Epithelial cell of proximal tubule (primary cell): ENCODE data around the gene SMAD7. TPM values are rescaled to one million over a fixed set of nuclear protein-coding genes. Genes with fewer than 3 reads are reported as not detected.

Experiments
- DNase-seq: peaks from one replicate; pipeline ENCODE4 v3.0.0-alpha.2; 2011; ENCODE audit warnings: low read depth
- H3K4me3 ChIP-seq: 2 replicates; pipeline ENCODE4 v1.5.1; 2011; ENCODE audit warnings: low read depth, mild to moderate bottlenecking, low read length
- total RNA-seq: library from RNA; depleted of rRNA; stranded (reverse); fragments of >200 nt; gene quantifications from 2 replicates; pipeline ENCODE4 v1.2.3, GENCODE V29; 2015
- TF ChIP-seq, protein P1 (sequence below): conservative IDR thresholded peaks from 2 replicates; pipeline ENCODE4 v1.5.1; 2012; ENCODE audit warnings: low read depth, mild to moderate bottlenecking, low read length

Gene SMAD7
- total RNA-seq, 1 donor from 2014 or later, result 30.4 TPM

DNA sequence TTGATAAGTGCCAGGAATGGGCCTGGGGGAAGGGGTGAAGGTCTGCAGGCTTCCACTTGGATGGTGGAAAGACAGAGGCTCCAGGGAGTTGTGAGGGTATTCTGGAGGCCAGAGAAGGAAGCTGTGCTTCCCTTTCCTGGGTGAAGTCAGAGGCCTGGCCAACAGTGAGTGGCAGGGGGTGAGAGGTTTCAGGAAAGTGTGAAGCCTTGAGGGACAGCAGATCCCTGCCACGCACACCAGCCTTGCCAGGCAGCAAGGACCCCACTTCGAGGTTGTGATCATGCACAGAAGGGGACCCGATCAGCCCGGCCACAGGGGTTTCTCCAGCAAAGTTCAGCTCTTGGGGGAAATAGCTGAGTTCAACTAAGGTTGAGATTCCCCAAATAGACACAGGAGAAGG lies 66.5 kb downstream of the SMAD7 start:
- no peak overlapping the region for H3K4me3 ChIP-seq
- DNase-seq, result no peak
- TF ChIP-seq, protein P1, sequence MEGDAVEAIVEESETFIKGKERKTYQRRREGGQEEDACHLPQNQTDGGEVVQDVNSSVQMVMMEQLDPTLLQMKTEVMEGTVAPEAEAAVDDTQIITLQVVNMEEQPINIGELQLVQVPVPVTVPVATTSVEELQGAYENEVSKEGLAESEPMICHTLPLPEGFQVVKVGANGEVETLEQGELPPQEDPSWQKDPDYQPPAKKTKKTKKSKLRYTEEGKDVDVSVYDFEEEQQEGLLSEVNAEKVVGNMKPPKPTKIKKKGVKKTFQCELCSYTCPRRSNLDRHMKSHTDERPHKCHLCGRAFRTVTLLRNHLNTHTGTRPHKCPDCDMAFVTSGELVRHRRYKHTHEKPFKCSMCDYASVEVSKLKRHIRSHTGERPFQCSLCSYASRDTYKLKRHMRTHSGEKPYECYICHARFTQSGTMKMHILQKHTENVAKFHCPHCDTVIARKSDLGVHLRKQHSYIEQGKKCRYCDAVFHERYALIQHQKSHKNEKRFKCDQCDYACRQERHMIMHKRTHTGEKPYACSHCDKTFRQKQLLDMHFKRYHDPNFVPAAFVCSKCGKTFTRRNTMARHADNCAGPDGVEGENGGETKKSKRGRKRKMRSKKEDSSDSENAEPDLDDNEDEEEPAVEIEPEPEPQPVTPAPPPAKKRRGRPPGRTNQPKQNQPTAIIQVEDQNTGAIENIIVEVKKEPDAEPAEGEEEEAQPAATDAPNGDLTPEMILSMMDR, result no peak

DNA sequence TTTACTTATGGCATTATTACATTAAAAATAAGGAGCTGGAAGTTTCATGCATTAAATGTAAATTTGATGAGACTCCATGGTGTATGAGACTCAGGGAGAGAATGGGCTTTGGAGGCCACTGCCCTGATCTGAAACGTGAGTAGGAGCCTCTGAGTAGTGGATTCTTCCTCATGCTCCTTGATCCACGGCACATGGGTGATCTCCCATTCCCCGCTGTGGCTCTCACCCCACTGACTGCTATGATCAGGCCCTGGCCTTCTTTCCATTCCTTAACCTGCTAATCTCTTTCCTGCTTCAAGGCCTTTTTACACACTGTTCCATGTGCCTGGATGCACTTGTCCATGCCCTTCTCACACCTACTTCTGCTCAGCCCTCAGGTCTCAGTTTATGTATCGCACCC lies 68.4 kb downstream of the SMAD7 start:
- no peak for DNase-seq
- TF ChIP-seq, protein P1, result no peak
- no peak overlapping the region for H3K4me3 ChIP-seq

DNA sequence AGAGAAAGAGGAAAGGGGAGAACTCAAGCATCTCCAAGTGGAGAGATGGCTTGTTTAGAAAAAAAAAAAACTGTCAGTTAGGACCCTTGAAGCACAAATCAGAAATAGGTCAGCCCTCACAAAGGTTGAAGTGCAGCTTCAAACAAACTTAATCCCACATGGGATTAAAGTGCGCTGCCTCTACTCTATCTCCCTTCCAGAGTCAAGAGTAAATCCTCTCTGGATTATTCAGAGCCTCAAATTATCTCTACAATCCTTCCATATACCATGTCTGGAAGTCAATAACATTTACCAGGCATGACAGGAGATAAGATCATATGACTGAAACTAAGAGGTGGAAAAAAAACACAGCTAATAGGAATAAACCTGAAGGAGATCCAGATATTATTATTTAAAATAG lies 69.8 kb downstream of the SMAD7 start:
- TF ChIP-seq, protein P1, result no peak
- no peak overlapping the region for H3K4me3 ChIP-seq
- DNase-seq, result no peak

DNA sequence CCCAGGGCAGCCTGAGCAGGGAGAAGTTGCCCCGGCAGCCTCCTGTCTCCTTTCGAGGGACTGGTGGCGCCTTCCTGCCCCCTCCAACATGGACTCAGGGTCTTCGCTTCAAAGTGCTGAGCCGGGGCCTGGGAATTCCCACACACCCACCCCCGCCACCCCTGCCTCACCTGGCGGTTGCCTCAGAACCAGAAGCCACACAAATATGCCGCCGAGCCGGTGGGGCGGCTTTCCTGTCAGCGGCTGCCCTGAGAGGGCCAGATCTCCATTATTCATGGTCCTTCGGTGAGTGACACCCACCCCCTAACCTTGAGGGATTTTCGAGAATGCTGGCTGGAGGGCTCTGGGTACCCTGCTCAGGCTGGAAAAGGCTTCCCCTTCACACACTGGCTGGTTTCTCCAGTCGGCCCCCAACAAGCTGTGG lies 71.7 kb downstream of the SMAD7 start:
- TF ChIP-seq, protein P1, result no peak
- H3K4me3 ChIP-seq, result no peak overlapping the region
- DNase-seq, result no peak

DNA sequence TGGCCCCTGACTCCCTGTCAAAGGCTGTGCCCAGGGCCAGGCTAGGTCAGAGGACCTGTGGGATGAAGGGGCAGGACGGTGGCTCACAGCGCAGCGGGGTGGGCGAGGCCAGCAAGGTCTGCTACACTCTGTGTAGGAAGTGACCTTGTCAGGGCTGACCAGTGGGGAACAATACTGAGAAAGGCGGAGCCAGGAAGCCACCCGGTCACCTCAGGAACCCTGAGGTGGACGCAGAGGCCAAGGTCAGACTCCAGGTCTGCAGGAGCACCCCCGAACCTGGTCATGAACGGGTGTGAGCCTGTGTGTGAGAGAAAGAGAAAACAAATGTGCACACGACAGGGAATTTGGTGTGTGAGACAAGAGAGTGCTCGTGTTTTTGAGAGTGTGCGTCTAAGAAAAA lies 72.3 kb downstream of the SMAD7 start:
- H3K4me3 ChIP-seq, result no peak overlapping the region
- DNase-seq, result no peak
- TF ChIP-seq, protein P1, result no peak

DNA sequence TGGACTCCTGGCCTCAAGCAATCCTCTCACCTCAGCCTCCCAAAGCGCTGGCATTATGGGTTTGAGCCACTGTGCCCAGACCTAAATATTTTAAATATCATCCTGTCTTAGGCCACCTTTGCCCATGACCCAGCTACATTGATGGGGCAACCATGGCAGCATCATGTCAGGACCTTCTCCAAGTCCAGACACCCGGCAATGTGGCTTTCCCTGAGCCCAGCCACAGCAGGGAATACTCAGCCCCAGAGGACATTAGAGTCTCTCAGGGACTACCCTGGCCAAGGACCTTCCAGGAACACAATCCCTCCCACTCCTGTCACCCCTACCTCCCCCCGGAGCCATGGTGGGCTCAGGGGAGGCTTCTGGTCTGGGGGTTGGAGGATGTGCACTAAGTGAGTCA lies 72.8 kb downstream of the SMAD7 start:
- TF ChIP-seq, protein P1, result no peak
- no peak overlapping the region for H3K4me3 ChIP-seq
- DNase-seq, result no peak

DNA sequence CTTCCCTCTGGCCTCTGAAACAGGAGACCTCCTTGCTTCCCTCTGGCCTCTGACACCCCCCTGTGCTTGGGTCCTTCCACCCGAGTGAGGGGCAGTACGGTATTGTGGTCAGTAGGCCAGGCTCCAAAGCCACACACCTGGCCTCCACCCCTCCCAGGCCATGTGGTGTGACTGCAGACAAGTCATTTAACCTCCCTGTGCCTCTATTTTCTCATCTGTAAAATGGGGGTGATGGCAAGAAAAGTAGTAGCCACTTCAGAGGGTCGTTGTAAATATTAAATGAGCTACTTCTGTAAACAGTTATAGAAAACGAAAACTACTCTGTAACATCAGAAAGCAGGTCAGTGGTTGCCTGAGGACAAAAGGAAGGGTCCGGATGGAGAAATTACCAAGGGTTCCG lies 74.2 kb downstream of the SMAD7 start:
- H3K4me3 ChIP-seq, result no peak overlapping the region
- TF ChIP-seq, protein P1, result no peak
- no peak for DNase-seq
